CD4-positive, alpha-beta memory T cell (primary cell): ENCODE measurements around the gene GATA6. TPM values are rescaled to one million over a fixed set of nuclear protein-coding genes. Genes with fewer than 3 reads are reported as not detected.
A peak's percentile ranks its signal among the peaks of the same experiment; 100 is the strongest.
"Not testable (repeated sequence)": the region's sequence is repeated elsewhere in the genome, so short reads cannot be mapped to it uniquely, and the experiment has no call there.

Experiments
- CTCF ChIA-PET: fragments of 350-600 bp; sonication (Branson Sonifier 250); formaldehyde crosslinking; loops from one replicate; lab custom pipeline; 2021; ENCODE audit warnings: inconsistent platforms; ENCODE audit not compliant: partially characterized antibody; lab: Charles Lee
- POLR2A ChIA-PET: fragments of 350-600 bp; sonication (Branson Sonifier 250); formaldehyde crosslinking; loops from one replicate; lab custom pipeline; 2021; ENCODE audit not compliant: partially characterized antibody; lab: Charles Lee
- DNase-seq, 5 donors: peaks; one replicate each; pipeline versions ENCODE4 v3.0.0 to v3.0.0-alpha.2; 2020 to 2022; ENCODE audit warnings: mixed read lengths in 1 of 5
- H3K27ac ChIP-seq: one replicate; pipeline ENCODE4 v1.7.0; 2013; ENCODE audit warnings: low read depth, low read length
- H3K27me3 ChIP-seq: 2 replicates; pipeline ENCODE4 v1.7.0; 2013; ENCODE audit warnings: mild to moderate bottlenecking, low read length, moderate library complexity; ENCODE audit not compliant: insufficient read depth
- H3K36me3 ChIP-seq: 2 replicates; pipeline ENCODE4 v1.7.0; 2013; ENCODE audit warnings: mild to moderate bottlenecking, low read length, moderate library complexity; ENCODE audit not compliant: insufficient read depth
- H3K4me1 ChIP-seq: 2 replicates; pipeline ENCODE4 v1.7.0; 2013; ENCODE audit warnings: mild to moderate bottlenecking, low read length, moderate library complexity; ENCODE audit not compliant: insufficient read depth
- H3K4me3 ChIP-seq, 2 donors: one replicate each; pipeline ENCODE4 v1.7.0; 2013; ENCODE audit warnings: low read length in 2 of 2, mild to moderate bottlenecking in 1 of 2
- H3K9me3 ChIP-seq, 2 donors: one replicate each; pipeline ENCODE4 v1.7.0; 2013; ENCODE audit warnings: low read length in 2 of 2, control low read depth in 1 of 2; ENCODE audit not compliant: control insufficient read depth in 1 of 2
- H3K27ac Mint-ChIP-seq, 7 donors: one replicate each; pipeline ENCODE4 v1.8.0; 2020 to 2021; ENCODE audit warnings: mixed read lengths in 7 of 7, mild to moderate bottlenecking in 6 of 7, inconsistent platforms in 3 of 7, moderate library complexity in 3 of 7
- H3K27me3 Mint-ChIP-seq, 2 donors: one replicate each; pipeline ENCODE4 v1.8.0; 2020 to 2021; ENCODE audit warnings: mixed read lengths in 2 of 2
- H3K36me3 Mint-ChIP-seq, 2 donors: one replicate each; pipeline ENCODE4 v1.8.0; 2020 to 2021; ENCODE audit warnings: mixed read lengths in 2 of 2, inconsistent platforms in 1 of 2, mild to moderate bottlenecking in 1 of 2
- H3K4me1 Mint-ChIP-seq, 4 donors: one replicate each; pipeline ENCODE4 v1.8.0; 2020 to 2021; ENCODE audit warnings: mixed read lengths in 4 of 4, mild to moderate bottlenecking in 1 of 4
- H3K4me3 Mint-ChIP-seq, 8 donors: one replicate each; pipeline ENCODE4 v1.8.0; 2020 to 2021; ENCODE audit warnings: mixed read lengths in 8 of 8, mild to moderate bottlenecking in 7 of 8, moderate library complexity in 6 of 8, inconsistent platforms in 3 of 8
- H3K9me3 Mint-ChIP-seq, 8 donors: one replicate each; pipeline ENCODE4 v1.8.0; 2020 to 2021; ENCODE audit warnings: mixed read lengths in 8 of 8, mild to moderate bottlenecking in 5 of 8, inconsistent platforms in 3 of 8, moderate library complexity in 1 of 8
- intact Hi-C: fragments of 100-400 bp; cut with micrococcal nuclease; formaldehyde crosslinking; loops from one replicate; pipeline ENCODE4 v1.15.1; 2023
- polyA plus RNA-seq, 2 donors: library from polyadenylated mRNA; unstranded; fragments of 300-500 nt; fragmentation: Illumina TruSeq; gene quantifications; one replicate each; pipeline ENCODE4 v1.2.3, GENCODE V29; 2021
- total RNA-seq, 2 experiments: library from RNA; stranded (reverse); gene quantifications; one replicate each; pipeline ENCODE4 v1.2.3, GENCODE V29; 2021

GATA6 gene
- total and polyA plus RNA-seq, 4 experiments from 2014 or later, result not detected

DNA sequence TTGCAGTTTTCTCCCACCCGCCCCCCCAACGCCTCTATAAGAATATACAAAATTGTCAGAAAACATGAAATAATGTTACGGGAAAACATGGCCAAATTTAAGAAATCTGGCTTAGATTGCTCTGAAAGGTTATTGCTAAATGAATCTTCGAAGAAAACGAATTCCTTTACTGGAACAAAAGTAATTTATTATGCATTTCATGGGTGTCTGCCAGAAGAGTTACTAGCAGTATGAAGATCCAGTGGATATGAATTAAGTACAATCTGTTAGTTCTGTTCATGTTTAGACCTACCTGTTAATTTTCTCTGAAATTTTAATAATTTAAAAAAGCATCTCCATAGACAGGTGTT is 21.9 kb downstream of the GATA6 start:
- Mint-ChIP-seq H3K4me1 (peaks cover 0 to 4% (median 0%) of the 10 kb centered on the region in 4 donors), H3K27ac (no peak overlapping the region), H3K4me3 (no peak overlapping the region), H3K9me3 (peaks cover 0 to 4% (median 0%) of the 10 kb centered on the region in 8 donors), H3K36me3 (no peaks in the 10 kb centered on the region), H3K27me3 (peaks cover 4 to 9% of the 10 kb centered on the region in 2 donors)
- Histone ChIP-seq H3K4me1 (no peaks in the 10 kb centered on the region), H3K27me3 (no peaks in the 10 kb centered on the region), H3K27ac (no peak overlapping the region), H3K9me3 (no peaks in the 10 kb centered on the region), H3K4me3 (no peak overlapping the region), H3K36me3 (no peaks in the 10 kb centered on the region)
- ChIA-PET CTCF (no interaction called here), POLR2A (no interaction called here)
- DNase-seq, result no peak
- intact Hi-C loops, result no loop called here

DNA sequence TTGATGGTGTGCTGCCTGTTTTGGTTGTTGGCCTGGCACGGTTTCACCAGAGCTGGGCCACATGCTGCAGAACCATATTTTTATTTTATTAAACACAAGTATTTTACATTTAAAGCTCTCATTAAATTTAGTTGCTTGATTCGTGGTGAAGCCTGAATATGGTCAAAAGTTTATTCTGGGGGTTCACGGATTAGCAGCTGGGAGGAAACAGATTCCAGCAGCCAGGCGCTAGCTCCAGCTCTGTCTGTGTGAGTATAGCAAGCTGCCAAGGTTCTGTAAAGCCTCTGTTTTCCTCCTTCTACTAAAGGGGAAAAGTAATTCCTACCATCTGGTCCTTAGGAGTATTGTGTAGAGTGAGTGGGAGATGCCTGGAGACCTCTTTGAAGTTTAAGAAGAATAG is 22.5 kb downstream of the GATA6 start:
- H3K9me3 ChIP-seq, result no peaks in the 10 kb centered on the region
- H3K27ac ChIP-seq, result no peak overlapping the region
- H3K36me3 ChIP-seq, result no peaks in the 10 kb centered on the region
- Mint-ChIP-seq H3K4me3 (no peak overlapping the region), H3K27me3 (peaks cover 3 to 9% of the 10 kb centered on the region in 2 donors), H3K27ac (no peak overlapping the region), H3K4me1 (peaks cover 0 to 4% (median 0%) of the 10 kb centered on the region in 4 donors), H3K36me3 (no peaks in the 10 kb centered on the region), H3K9me3 (peaks cover 0 to 4% (median 0%) of the 10 kb centered on the region in 8 donors)
- H3K4me3 ChIP-seq, result no peak overlapping the region
- CTCF ChIA-PET, result no interaction called here
- DNase-seq, result no peak
- intact Hi-C loops, result no loop called here
- no peaks in the 10 kb centered on the region for H3K4me1 ChIP-seq
- POLR2A ChIA-PET, result no interaction called here
- no peaks in the 10 kb centered on the region for H3K27me3 ChIP-seq

DNA sequence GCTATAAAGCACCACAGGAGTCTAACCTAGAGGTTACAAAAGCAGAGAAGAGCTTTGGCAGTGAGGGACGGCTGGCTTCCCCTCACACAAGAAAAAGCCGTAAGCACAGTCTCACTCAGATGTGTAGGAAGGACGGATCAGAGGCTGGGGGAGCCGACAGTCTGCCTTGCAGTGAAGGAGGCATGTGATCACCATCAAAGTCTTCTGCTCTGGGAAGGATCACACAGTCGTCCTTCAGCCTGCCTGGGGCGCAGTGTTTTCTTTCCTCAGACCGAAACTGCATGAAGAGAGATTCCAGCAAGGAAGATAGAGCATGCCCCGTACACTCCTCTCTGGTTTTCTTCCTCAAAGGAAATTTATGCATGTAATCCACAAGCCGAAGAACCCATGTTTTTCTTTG is 24.1 kb downstream of the GATA6 start:
- H3K36me3 ChIP-seq, result no peaks in the 10 kb centered on the region
- Mint-ChIP-seq H3K4me3 (no peak overlapping the region), H3K36me3 (no peaks in the 10 kb centered on the region), H3K27ac (no peak overlapping the region), H3K4me1 (peaks cover 0 to 4% (median 0%) of the 10 kb centered on the region in 4 donors), H3K27me3 (peaks cover 4 to 7% of the 10 kb centered on the region in 2 donors), H3K9me3 (peaks cover 0 to 4% (median 0%) of the 10 kb centered on the region in 8 donors)
- no peak overlapping the region for H3K4me3 ChIP-seq
- ChIA-PET POLR2A (no interaction called here), CTCF (no interaction called here)
- DNase-seq, result no peak
- no peak overlapping the region for H3K27ac ChIP-seq
- intact Hi-C loops, result no loop called here
- H3K27me3 ChIP-seq, result peaks cover under 1% of the 10 kb centered on the region
- H3K4me1 ChIP-seq, result no peaks in the 10 kb centered on the region
- H3K9me3 ChIP-seq, result no peaks in the 10 kb centered on the region

GRCh38 chr18:22194151-22194598 is 24.8 kb downstream of the GATA6 start:
- Histone ChIP-seq H3K36me3 (no peaks in the 10 kb centered on the region), H3K27ac (no peak overlapping the region), H3K4me3 (no peak overlapping the region), H3K27me3 (peaks cover 4% of the 10 kb centered on the region), H3K9me3 (no peaks in the 10 kb centered on the region), H3K4me1 (no peaks in the 10 kb centered on the region)
- ChIA-PET CTCF (no interaction called here), POLR2A (no interaction called here)
- Mint-ChIP-seq H3K27me3 (peaks cover 4 to 7% of the 10 kb centered on the region in 2 donors), H3K4me3 (no peak overlapping the region), H3K36me3 (no peaks in the 10 kb centered on the region), H3K4me1 (peaks cover 0 to 4% (median 0%) of the 10 kb centered on the region in 4 donors), H3K9me3 (peaks cover 0 to 4% (median 0%) of the 10 kb centered on the region in 8 donors), H3K27ac (no peak overlapping the region)
- intact Hi-C loops, result no loop called here
- DNase-seq, result no peak

DNA sequence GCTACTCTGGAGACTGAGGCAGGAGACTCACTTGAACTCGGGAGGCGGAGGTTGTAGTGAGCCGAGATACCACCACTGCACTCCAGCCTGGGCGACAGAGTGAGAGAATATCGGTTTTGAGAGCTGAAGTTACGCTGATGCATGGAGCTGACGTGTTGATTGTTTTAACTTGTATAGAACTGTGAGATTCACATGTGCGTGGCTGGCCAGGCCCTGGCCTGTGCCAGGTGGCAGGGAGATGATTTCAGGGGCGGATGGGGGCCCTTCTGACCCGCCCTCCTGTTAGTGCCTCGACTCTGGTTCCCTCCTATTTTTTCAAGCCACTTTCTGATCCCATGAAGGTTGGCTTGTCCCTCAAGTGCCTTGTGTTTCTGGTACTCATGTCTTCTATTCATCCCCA is 25.7 kb downstream of the GATA6 start:
- Histone ChIP-seq H3K27me3 (peaks cover 4% of the 10 kb centered on the region), H3K4me1 (no peaks in the 10 kb centered on the region), H3K9me3 (no peaks in the 10 kb centered on the region), H3K27ac (no peak overlapping the region), H3K36me3 (no peaks in the 10 kb centered on the region), H3K4me3 (no peak overlapping the region)
- no peaks in the 10 kb centered on the region for H3K36me3 Mint-ChIP-seq
- peaks cover 0 to 4% (median 0%) of the 10 kb centered on the region in 4 donors for H3K4me1 Mint-ChIP-seq
- H3K9me3 Mint-ChIP-seq, result peaks cover 0 to 4% (median 0%) of the 10 kb centered on the region in 8 donors
- intact Hi-C loops, result no loop called here
- no peak overlapping the region for H3K4me3 Mint-ChIP-seq
- POLR2A ChIA-PET, result no interaction called here
- CTCF ChIA-PET, result no interaction called here
- no peak overlapping the region for H3K27ac Mint-ChIP-seq
- H3K27me3 Mint-ChIP-seq, result peaks cover 2 to 6% of the 10 kb centered on the region in 2 donors
- DNase-seq, result no peak

DNA sequence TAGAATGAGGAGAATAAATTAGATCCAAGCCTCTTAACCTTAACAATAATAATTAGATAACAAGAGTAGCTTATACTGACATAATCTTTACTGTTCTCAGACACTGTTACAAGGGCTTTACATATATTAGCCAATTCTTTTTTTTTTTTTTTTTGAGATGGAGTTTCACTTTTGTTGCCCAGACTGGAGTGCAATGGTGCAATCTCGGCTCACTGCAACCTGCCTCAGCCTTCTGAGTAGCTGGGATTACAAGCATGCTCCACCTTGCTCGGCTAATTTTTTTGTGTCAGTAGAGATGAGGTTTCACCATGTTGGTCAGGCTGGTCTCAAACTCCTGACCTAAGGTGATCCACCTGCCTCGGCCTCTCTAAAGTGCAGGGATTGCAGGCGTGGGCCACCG is 27.6 kb downstream of the GATA6 start:
- H3K4me1 ChIP-seq, POLR2A ChIA-PET, H3K9me3 Mint-ChIP-seq, H3K36me3 Mint-ChIP-seq, H3K27me3 Mint-ChIP-seq, H3K4me3 Mint-ChIP-seq, DNase-seq, H3K9me3 ChIP-seq, CTCF ChIA-PET, H3K27ac ChIP-seq, H3K4me1 Mint-ChIP-seq, H3K36me3 ChIP-seq, intact Hi-C loops, H3K27me3 ChIP-seq, H3K4me3 ChIP-seq, H3K27ac Mint-ChIP-seq: not testable (repeated sequence)

DNA sequence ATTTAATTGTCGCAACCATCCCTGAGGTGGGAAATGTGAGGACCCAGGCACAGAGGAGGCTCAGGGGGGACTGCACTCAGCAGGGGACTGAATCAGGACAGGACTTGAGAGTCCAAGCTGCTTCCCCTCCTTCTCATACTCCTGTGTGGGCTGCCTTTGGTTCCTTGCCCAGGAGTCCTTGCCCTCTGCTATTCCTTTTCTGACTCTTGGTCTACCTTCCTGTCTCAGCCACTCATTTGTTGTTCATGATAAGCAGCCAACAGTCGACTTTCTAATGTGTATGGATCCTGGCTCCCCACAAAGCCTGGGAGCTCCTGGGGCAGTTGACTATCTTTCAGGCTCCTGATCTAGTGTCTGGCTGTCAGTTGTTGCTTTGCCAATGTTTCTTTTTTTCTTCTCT is 28.3 kb downstream of the GATA6 start:
- no peak for DNase-seq
- H3K27me3 ChIP-seq, result peaks cover 4% of the 10 kb centered on the region
- H3K4me3 ChIP-seq, result no peak overlapping the region
- Mint-ChIP-seq H3K27me3 (peaks cover 3 to 8% of the 10 kb centered on the region in 2 donors), H3K9me3 (peaks cover 0 to 4% (median 0%) of the 10 kb centered on the region in 8 donors), H3K27ac (no peak overlapping the region), H3K4me1 (no peaks in the 10 kb centered on the region), H3K36me3 (no peaks in the 10 kb centered on the region), H3K4me3 (peak overlapping the region in 1 of 8 donors; percentile 52)
- POLR2A ChIA-PET, result no interaction called here
- no peaks in the 10 kb centered on the region for H3K4me1 ChIP-seq
- H3K27ac ChIP-seq, result no peak overlapping the region
- CTCF ChIA-PET, result interaction anchor here (0.7 kb wide), 1 partner anchor 242 kb away, joined by 3 read pairs; no protein-coding TSS in a partner anchor
- H3K36me3 ChIP-seq, result no peaks in the 10 kb centered on the region
- intact Hi-C loops, result no loop called here
- H3K9me3 ChIP-seq, result no peaks in the 10 kb centered on the region
